ENCODE data around the gene DNAH17.
A peak's percentile ranks its signal among the peaks of the same experiment; 100 is the strongest.

Gene DNAH17

GRCh38 chr17:78387977-78388941 is 188.9 kb downstream of the DNAH17 start:
- 53% methylated on average over 10 of the region's 10 CpGs for WGBS
- peak overlapping the region; percentile 43 to 89 for H3K23ac ChIP-seq (ENCODE audit: low read length in 2 of 2)

GRCh38 chr17:78384479-78385175 is 192.6 kb downstream of the DNAH17 start:
- H3K27ac ChIP-seq (ENCODE audit: low read length, poor library complexity, severe bottlenecking) = peak overlapping the region; percentile 90
- H2AFZ ChIP-seq (ENCODE audit: low read depth, low read length) = no peak overlapping the region
- H3K4me2 ChIP-seq (ENCODE audit: low read length, poor library complexity, severe bottlenecking) = no peak overlapping the region
- peak overlapping the region; percentile 82 for H4K8ac ChIP-seq (ENCODE audit: low read length)
- peak overlapping the region in 1 of 2 experiments; percentile 38 for H3K4me3 ChIP-seq (ENCODE audit: insufficient read depth in 1 of 2, low read depth in 1 of 2, low read length in 2 of 2)
- peak overlapping the region; percentile 30 to 48 for H3K23ac ChIP-seq (ENCODE audit: low read length in 2 of 2)
- H2BK5ac ChIP-seq (ENCODE audit: low read depth, low read length, poor library complexity, severe bottlenecking) = peak overlapping the region; percentile 59
- peak overlapping the region; percentile 90 to 94 for H3K18ac ChIP-seq (ENCODE audit: low read depth in 1 of 2, low read length in 2 of 2)
- H3K27me3 ChIP-seq (ENCODE audit: control insufficient read depth in 1 of 2, insufficient read depth in 1 of 2, low read length in 2 of 2) = no peaks in the 10 kb centered on the region
- peak overlapping the region; percentile 71 to 95 for H2BK12ac ChIP-seq (ENCODE audit: low read length in 2 of 2)
- no peaks in the 10 kb centered on the region for H3K9me3 ChIP-seq (ENCODE audit: control insufficient read depth, low read length)
- H2BK120ac ChIP-seq (ENCODE audit: low read depth, low read length) = peak overlapping the region; percentile 77
- H3K79me1 ChIP-seq (replicated peaks; ENCODE audit: low read length, poor library complexity, severe bottlenecking) = no peaks in the 10 kb centered on the region
- H3K4me1 ChIP-seq (ENCODE audit: control insufficient read depth, insufficient read depth, low read depth, low read length) = peaks cover 46% of the 10 kb centered on the region
- peak overlapping the region; percentile 87 to 89 for H3K4ac ChIP-seq (ENCODE audit: low read depth in 1 of 2, low read length in 2 of 2)
- DNase-seq = no peak
- peak overlapping the region; percentile 86 for H2BK15ac ChIP-seq (ENCODE audit: low read depth, poor library complexity, severe bottlenecking)
- H3K14ac ChIP-seq (ENCODE audit: low read length in 2 of 2) = peak overlapping the region in 1 of 2 experiments; percentile 74
- WGBS = 88% methylated on average over 22 of the region's 23 CpGs
- peak overlapping the region; percentile 96 for H2AK5ac ChIP-seq (ENCODE audit: low read length, severe bottlenecking)
- H4K91ac ChIP-seq (ENCODE audit: low read length) = peak overlapping the region; percentile 55
- H3K36me3 ChIP-seq (ENCODE audit: control insufficient read depth in 1 of 2, insufficient read depth in 2 of 2, low read depth in 1 of 2, low read length in 2 of 2) = peaks cover 11 to 18% of the 10 kb centered on the region in 2 experiments
- peak overlapping the region; percentile 75 for H3K9ac ChIP-seq (ENCODE audit: low read length)

More at GRCh38 chr17:78387977-78388941, 188.9 kb downstream of the DNAH17 start:
- H2AK5ac ChIP-seq (ENCODE audit: low read length, severe bottlenecking) = peak overlapping the region; percentile 99
- no peak overlapping the region for H2AFZ ChIP-seq (ENCODE audit: low read depth, low read length)
- no peaks in the 10 kb centered on the region for H3K9me3 ChIP-seq (ENCODE audit: control insufficient read depth, low read length)
- peak overlapping the region; percentile 90 to 95 for H2BK12ac ChIP-seq (ENCODE audit: low read length in 2 of 2)
- H3K4ac ChIP-seq (ENCODE audit: low read depth in 1 of 2, low read length in 2 of 2) = peak overlapping the region in 1 of 2 experiments; percentile 79
- peak; percentile 74 for DNase-seq
- H3K4me3 ChIP-seq (ENCODE audit: insufficient read depth in 1 of 2, low read depth in 1 of 2, low read length in 2 of 2) = no peak overlapping the region
- peak overlapping the region; percentile 28 for H3K27ac ChIP-seq (ENCODE audit: low read length, poor library complexity, severe bottlenecking)
- no peaks in the 10 kb centered on the region for H3K79me1 ChIP-seq (replicated peaks; ENCODE audit: low read length, poor library complexity, severe bottlenecking)
- peak overlapping the region; percentile 87 to 91 for H3K18ac ChIP-seq (ENCODE audit: low read depth in 1 of 2, low read length in 2 of 2)
- H2BK120ac ChIP-seq (ENCODE audit: low read depth, low read length) = peak overlapping the region; percentile 74
- no peak overlapping the region for H4K91ac ChIP-seq (ENCODE audit: low read length)
- H3K27me3 ChIP-seq (ENCODE audit: control insufficient read depth in 1 of 2, insufficient read depth in 1 of 2, low read length in 2 of 2) = no peaks in the 10 kb centered on the region
- H3K14ac ChIP-seq (ENCODE audit: low read length in 2 of 2) = peak overlapping the region in 1 of 2 experiments; percentile 78
- no peak overlapping the region for H2BK5ac ChIP-seq (ENCODE audit: low read depth, low read length, poor library complexity, severe bottlenecking)
- peaks cover 54% of the 10 kb centered on the region for H3K4me1 ChIP-seq (ENCODE audit: control insufficient read depth, insufficient read depth, low read depth, low read length)
- H3K36me3 ChIP-seq (ENCODE audit: control insufficient read depth in 1 of 2, insufficient read depth in 2 of 2, low read depth in 1 of 2, low read length in 2 of 2) = peaks cover 6 to 15% of the 10 kb centered on the region in 2 experiments
- H3K9ac ChIP-seq (ENCODE audit: low read length) = peak overlapping the region; percentile 14
- peak overlapping the region; percentile 72 for H4K8ac ChIP-seq (ENCODE audit: low read length)
- no peak overlapping the region for H2BK15ac ChIP-seq (ENCODE audit: low read depth, poor library complexity, severe bottlenecking)
- no peak overlapping the region for H3K4me2 ChIP-seq (ENCODE audit: low read length, poor library complexity, severe bottlenecking)

- H3K9me3 ChIP-seq (ENCODE audit: control insufficient read depth, low read length) = no peaks in the 10 kb centered on the region
Measured at GRCh38 chr17:78383725-78384471, 193.3 kb downstream of the DNAH17 start.

More at GRCh38 chr17:78383725-78384471, 193.3 kb downstream of the DNAH17 start:
- Histone ChIP-seq H3K4me1 (ENCODE audit: control insufficient read depth, insufficient read depth, low read depth, low read length) (peaks cover 45% of the 10 kb centered on the region), H3K79me1 (replicated peaks; ENCODE audit: low read length, poor library complexity, severe bottlenecking) (no peaks in the 10 kb centered on the region), H3K27ac (ENCODE audit: low read length, poor library complexity, severe bottlenecking) (peak overlapping the region; percentile 90), H3K27me3 (ENCODE audit: control insufficient read depth in 1 of 2, insufficient read depth in 1 of 2, low read length in 2 of 2) (no peaks in the 10 kb centered on the region), H3K23ac (ENCODE audit: low read length in 2 of 2) (no peak overlapping the region), H3K4ac (ENCODE audit: low read depth in 1 of 2, low read length in 2 of 2) (peak overlapping the region in 1 of 2 experiments; percentile 85), H2BK120ac (ENCODE audit: low read depth, low read length) (no peak overlapping the region), H3K14ac (ENCODE audit: low read length in 2 of 2) (peak overlapping the region in 1 of 2 experiments; percentile 59), H4K91ac (ENCODE audit: low read length) (no peak overlapping the region), H2AK5ac (ENCODE audit: low read length, severe bottlenecking) (peak overlapping the region; percentile 68), H2BK5ac (ENCODE audit: low read depth, low read length, poor library complexity, severe bottlenecking) (peak overlapping the region; percentile 22), H3K18ac (ENCODE audit: low read depth in 1 of 2, low read length in 2 of 2) (peak overlapping the region; percentile 68 to 77), H3K4me2 (ENCODE audit: low read length, poor library complexity, severe bottlenecking) (no peak overlapping the region), H3K4me3 (ENCODE audit: insufficient read depth in 1 of 2, low read depth in 1 of 2, low read length in 2 of 2) (peak overlapping the region in 1 of 2 experiments; percentile 38), H2AFZ (ENCODE audit: low read depth, low read length) (no peak overlapping the region), H2BK12ac (ENCODE audit: low read length in 2 of 2) (peak overlapping the region; percentile 6 to 40), H2BK15ac (ENCODE audit: low read depth, poor library complexity, severe bottlenecking) (no peak overlapping the region), H3K36me3 (ENCODE audit: control insufficient read depth in 1 of 2, insufficient read depth in 2 of 2, low read depth in 1 of 2, low read length in 2 of 2) (peaks cover 11 to 18% of the 10 kb centered on the region in 2 experiments), H3K9ac (ENCODE audit: low read length) (peak overlapping the region; percentile 75), H4K8ac (ENCODE audit: low read length) (peak overlapping the region; percentile 27)
- peak; percentile 99 for DNase-seq
- WGBS = 36% methylated on average over 13 of the region's 15 CpGs
